Endothelial cell (in vitro differentiated cells): ENCODE measurements around the gene FAM81B. TPM values are rescaled to one million over a fixed set of nuclear protein-coding genes. Genes with fewer than 3 reads are reported as not detected.

Experiments used
- DNase-seq: peaks from one replicate; pipeline ENCODE4 v3.0.0; 2021; ENCODE audit warnings: low spot score
- H3K27ac Mint-ChIP-seq: one replicate; pipeline ENCODE4 v1.8.0; 2021; ENCODE audit warnings: mixed read lengths, inconsistent platforms; ENCODE audit not compliant: unreplicated experiment
- H3K27me3 Mint-ChIP-seq: one replicate; pipeline ENCODE4 v1.8.0; 2021; ENCODE audit warnings: mild to moderate bottlenecking, moderate library complexity, mixed read lengths, inconsistent platforms; ENCODE audit not compliant: unreplicated experiment
- H3K36me3 Mint-ChIP-seq: one replicate; pipeline ENCODE4 v1.8.0; 2021; ENCODE audit warnings: mild to moderate bottlenecking, low read depth, mixed read lengths, inconsistent platforms; ENCODE audit not compliant: unreplicated experiment
- H3K4me1 Mint-ChIP-seq: one replicate; pipeline ENCODE4 v1.8.0; 2021; ENCODE audit warnings: mild to moderate bottlenecking, mixed read lengths, inconsistent platforms; ENCODE audit not compliant: unreplicated experiment
- H3K4me3 Mint-ChIP-seq: one replicate; pipeline ENCODE4 v1.8.0; 2021; ENCODE audit warnings: mild to moderate bottlenecking, mixed read lengths, inconsistent platforms; ENCODE audit not compliant: unreplicated experiment
- H3K9me3 Mint-ChIP-seq: one replicate; pipeline ENCODE4 v1.8.0; 2021; ENCODE audit warnings: mixed read lengths, inconsistent platforms; ENCODE audit not compliant: unreplicated experiment
- CTCF ChIP-seq: fragments of 200-600 bp; sonication (generic); IDR thresholded peaks from one replicate; pipeline ENCODE4 v1.5.0; 2021; ENCODE audit warnings: antibody characterized with exemption; ENCODE audit not compliant: unreplicated experiment
- total RNA-seq: library from RNA; stranded (reverse); fragmentation: NEBNext Ultra II Directional; extraction: Animal tissue kit (Norgen Biotek cat#: 25700); gene quantifications from one replicate; pipeline ENCODE4 v1.2.1, GENCODE V29; 2021; ENCODE audit not compliant: unreplicated experiment

FAM81B gene
- total RNA-seq, 1 donor from 2014 or later = 1.2 TPM

GRCh38 chr5:95441636-95442035 lies 50.5 kb downstream of the FAM81B start:
- H3K27me3 Mint-ChIP-seq = no peaks in the 10 kb centered on the region
- no peak for TF ChIP-seq CTCF
- no peak for DNase-seq
- H3K9me3 Mint-ChIP-seq = no peaks in the 10 kb centered on the region
- no peak overlapping the region for H3K4me3 Mint-ChIP-seq
- no peak overlapping the region for H3K27ac Mint-ChIP-seq
- no peaks in the 10 kb centered on the region for H3K36me3 Mint-ChIP-seq
- H3K4me1 Mint-ChIP-seq = no peaks in the 10 kb centered on the region

GRCh38 chr5:95445442-95445841 lies 54.3 kb downstream of the FAM81B start:
- H3K4me3 Mint-ChIP-seq = no peak overlapping the region
- no peaks in the 10 kb centered on the region for H3K27me3 Mint-ChIP-seq
- no peaks in the 10 kb centered on the region for H3K9me3 Mint-ChIP-seq
- no peaks in the 10 kb centered on the region for H3K4me1 Mint-ChIP-seq
- no peak for DNase-seq
- no peaks in the 10 kb centered on the region for H3K36me3 Mint-ChIP-seq
- no peak overlapping the region for H3K27ac Mint-ChIP-seq
- TF ChIP-seq CTCF = no peak

GRCh38 chr5:95445995-95446394 lies 54.8 kb downstream of the FAM81B start:
- Mint-ChIP-seq H3K9me3 (no peaks in the 10 kb centered on the region), H3K27me3 (no peaks in the 10 kb centered on the region), H3K4me3 (no peak overlapping the region), H3K36me3 (no peaks in the 10 kb centered on the region), H3K27ac (no peak overlapping the region), H3K4me1 (no peaks in the 10 kb centered on the region)
- TF ChIP-seq CTCF = no peak
- DNase-seq = no peak

- Mint-ChIP-seq H3K36me3 (no peaks in the 10 kb centered on the region), H3K4me1 (no peaks in the 10 kb centered on the region), H3K4me3 (no peak overlapping the region), H3K27ac (no peak overlapping the region), H3K9me3 (no peaks in the 10 kb centered on the region), H3K27me3 (no peaks in the 10 kb centered on the region)
- TF ChIP-seq CTCF = no peak
- no peak for DNase-seq
Measured at GRCh38 chr5:95446560-95447221, 55.5 kb downstream of the FAM81B start.

- no peaks in the 10 kb centered on the region for H3K27me3 Mint-ChIP-seq
- no peaks in the 10 kb centered on the region for H3K4me1 Mint-ChIP-seq
- H3K9me3 Mint-ChIP-seq = no peaks in the 10 kb centered on the region
- no peak for DNase-seq
- no peak for TF ChIP-seq CTCF
- no peak overlapping the region for H3K4me3 Mint-ChIP-seq
- no peaks in the 10 kb centered on the region for H3K36me3 Mint-ChIP-seq
- H3K27ac Mint-ChIP-seq = no peak overlapping the region
Measured at GRCh38 chr5:95447961-95448360, 56.8 kb downstream of the FAM81B start.
